GM20431 (cell line): ENCODE measurements around the gene FYN.

Source experiments
- in situ Hi-C: fragments of 300-500 bp; cut with MseI, MboI; formaldehyde crosslinking; loops from one replicate; pipeline ENCODE4 v1.15.0; 2020; ENCODE audit warnings: low sequenced_read_pairs; ENCODE audit not compliant: unreplicated experiment

Gene FYN

GRCh38 chr6:111857674-111858337 is 15.4 kb downstream of the FYN start:
- in situ Hi-C loops = no loop called here

GRCh38 chr6:111855753-111856152 is 17.5 kb downstream of the FYN start:
- in situ Hi-C loops = no loop called here

- in situ Hi-C loops = no loop called here
Measured at GRCh38 chr6:111854683-111855082, 18.6 kb downstream of the FYN start.

GRCh38 chr6:111852725-111853124 is 20.5 kb downstream of the FYN start:
- in situ Hi-C loops = no loop called here

- in situ Hi-C loops = no loop called here
Measured at GRCh38 chr6:111850295-111850937, 22.8 kb downstream of the FYN start.

- in situ Hi-C loops = no loop called here
Measured at GRCh38 chr6:111849298-111849697, 24.0 kb downstream of the FYN start.

GRCh38 chr6:111848262-111848812 is 24.9 kb downstream of the FYN start:
- in situ Hi-C loops = no loop called here

GRCh38 chr6:111846492-111847409 is 26.5 kb downstream of the FYN start:
- in situ Hi-C loops = no loop called here

GRCh38 chr6:111846066-111846465 is 27.2 kb downstream of the FYN start:
- in situ Hi-C loops = no loop called here

- in situ Hi-C loops = no loop called here
Measured at GRCh38 chr6:111845441-111845871, 27.8 kb downstream of the FYN start.

GRCh38 chr6:111844921-111845320 is 28.3 kb downstream of the FYN start:
- in situ Hi-C loops = no loop called here

- in situ Hi-C loops = no loop called here
Measured at GRCh38 chr6:111844376-111844775, 28.9 kb downstream of the FYN start.

- in situ Hi-C loops = no loop called here
Measured at GRCh38 chr6:111843347-111844147, 29.7 kb downstream of the FYN start.

GRCh38 chr6:111842891-111843290 is 30.4 kb downstream of the FYN start:
- in situ Hi-C loops = no loop called here

- in situ Hi-C loops = no loop called here
Measured at GRCh38 chr6:111842271-111842822, 30.9 kb downstream of the FYN start.

- in situ Hi-C loops = no loop called here
Measured at GRCh38 chr6:111841822-111842221, 31.4 kb downstream of the FYN start.

GRCh38 chr6:111840803-111841202 is 32.4 kb downstream of the FYN start:
- in situ Hi-C loops = no loop called here

- in situ Hi-C loops = no loop called here
Measured at GRCh38 chr6:111838749-111839484, 34.3 kb downstream of the FYN start.
